Coronary artery (tissue), 2 donors: ENCODE data around the gene SDCCAG8.

Experiments used
- DNase-seq: peaks from one replicate; pipeline ENCODE4 v3.0.0-alpha.2; 2017; ENCODE audit warnings: low spot score
- H3K27ac ChIP-seq, 2 donors: fragments of 200-600 bp; sonication (generic); one replicate each; pipeline ENCODE4 v1.5.1; 2016 to 2019
- H3K4me3 ChIP-seq: fragments of 200-600 bp; sonication (generic); 2 replicates; pipeline ENCODE4 v1.5.1; 2016; ENCODE audit warnings: mild to moderate bottlenecking, moderate library complexity
- TF ChIP-seq, protein P1 (sequence below): fragments of 200-600 bp; sonication (generic); IDR thresholded peaks from one replicate; pipeline ENCODE4 v1.5.1; 2019; ENCODE audit warnings: antibody characterized with exemption

SDCCAG8 gene

DNA sequence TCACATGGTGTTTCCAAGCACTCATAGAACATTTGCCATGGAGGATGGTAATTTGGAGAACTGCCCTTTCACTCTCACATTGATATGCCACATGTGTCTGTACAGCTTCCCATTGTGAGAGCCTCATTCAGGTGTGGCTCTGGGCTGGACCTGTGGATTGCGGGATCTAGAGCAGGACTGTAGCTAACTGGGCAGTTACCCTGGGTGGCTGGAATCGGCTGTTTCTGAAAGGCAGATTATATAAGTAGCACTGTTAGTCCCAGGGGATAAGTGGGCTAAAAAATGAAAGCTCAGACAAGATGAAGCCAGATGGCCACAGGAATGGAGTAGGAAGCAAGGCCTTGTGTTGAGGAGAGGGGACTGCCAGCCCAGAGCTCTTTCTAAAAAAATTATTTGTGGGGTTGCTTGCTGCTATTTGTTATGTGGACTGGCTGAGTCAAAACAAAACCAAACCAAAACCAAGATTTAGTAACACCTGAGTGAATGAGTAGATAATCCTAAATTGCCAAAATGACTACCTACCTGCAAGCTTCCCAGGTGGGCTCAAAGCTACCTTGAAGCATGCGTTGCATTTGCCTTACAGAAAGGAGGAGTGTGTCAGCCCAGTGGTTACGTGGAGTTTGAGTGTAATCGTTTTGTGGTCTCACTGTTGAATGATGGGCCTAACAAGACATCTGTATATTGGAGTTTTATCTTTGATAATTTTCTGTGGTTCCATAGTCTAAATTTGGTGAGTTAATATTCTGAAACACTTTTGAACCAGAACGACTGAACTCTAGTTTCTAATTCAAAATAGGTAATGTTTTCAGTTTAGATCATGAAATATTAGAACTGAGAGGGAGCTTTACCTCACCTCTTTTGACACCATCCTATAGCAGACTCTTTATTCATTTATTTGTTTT is 58.0 kb downstream of the SDCCAG8 start:
- TF ChIP-seq, protein P1, sequence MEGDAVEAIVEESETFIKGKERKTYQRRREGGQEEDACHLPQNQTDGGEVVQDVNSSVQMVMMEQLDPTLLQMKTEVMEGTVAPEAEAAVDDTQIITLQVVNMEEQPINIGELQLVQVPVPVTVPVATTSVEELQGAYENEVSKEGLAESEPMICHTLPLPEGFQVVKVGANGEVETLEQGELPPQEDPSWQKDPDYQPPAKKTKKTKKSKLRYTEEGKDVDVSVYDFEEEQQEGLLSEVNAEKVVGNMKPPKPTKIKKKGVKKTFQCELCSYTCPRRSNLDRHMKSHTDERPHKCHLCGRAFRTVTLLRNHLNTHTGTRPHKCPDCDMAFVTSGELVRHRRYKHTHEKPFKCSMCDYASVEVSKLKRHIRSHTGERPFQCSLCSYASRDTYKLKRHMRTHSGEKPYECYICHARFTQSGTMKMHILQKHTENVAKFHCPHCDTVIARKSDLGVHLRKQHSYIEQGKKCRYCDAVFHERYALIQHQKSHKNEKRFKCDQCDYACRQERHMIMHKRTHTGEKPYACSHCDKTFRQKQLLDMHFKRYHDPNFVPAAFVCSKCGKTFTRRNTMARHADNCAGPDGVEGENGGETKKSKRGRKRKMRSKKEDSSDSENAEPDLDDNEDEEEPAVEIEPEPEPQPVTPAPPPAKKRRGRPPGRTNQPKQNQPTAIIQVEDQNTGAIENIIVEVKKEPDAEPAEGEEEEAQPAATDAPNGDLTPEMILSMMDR: no peak
- H3K27ac ChIP-seq: no peak overlapping the region
- no peak overlapping the region for H3K4me3 ChIP-seq
- no peak for DNase-seq

GRCh38 chr1:243315455-243315854 is 59.6 kb downstream of the SDCCAG8 start:
- Histone ChIP-seq H3K27ac (no peak overlapping the region), H3K4me3 (no peak overlapping the region)
- TF ChIP-seq, protein P1: no peak
- no peak for DNase-seq

DNA sequence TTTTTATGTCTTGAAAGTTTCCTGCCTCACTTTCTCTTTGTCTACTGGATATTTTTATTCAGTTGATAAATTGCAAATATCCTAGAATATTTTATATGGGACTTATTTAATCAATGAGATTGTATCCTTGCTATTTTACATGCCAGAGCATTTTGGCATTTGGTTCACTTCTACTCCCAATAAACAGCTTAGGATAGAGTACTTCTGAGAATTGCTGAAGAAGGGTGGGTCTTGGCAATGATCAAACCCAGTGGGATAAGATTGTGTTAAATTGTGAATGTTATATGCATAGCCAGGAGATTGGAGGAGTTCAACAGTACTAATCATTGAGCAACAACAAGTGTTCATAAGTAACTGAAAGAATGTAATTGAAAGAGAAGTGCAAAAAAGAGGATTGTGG is 60.1 kb downstream of the SDCCAG8 start:
- TF ChIP-seq, protein P1: no peak
- no peak overlapping the region for H3K4me3 ChIP-seq
- H3K27ac ChIP-seq: no peak overlapping the region
- DNase-seq: no peak

DNA sequence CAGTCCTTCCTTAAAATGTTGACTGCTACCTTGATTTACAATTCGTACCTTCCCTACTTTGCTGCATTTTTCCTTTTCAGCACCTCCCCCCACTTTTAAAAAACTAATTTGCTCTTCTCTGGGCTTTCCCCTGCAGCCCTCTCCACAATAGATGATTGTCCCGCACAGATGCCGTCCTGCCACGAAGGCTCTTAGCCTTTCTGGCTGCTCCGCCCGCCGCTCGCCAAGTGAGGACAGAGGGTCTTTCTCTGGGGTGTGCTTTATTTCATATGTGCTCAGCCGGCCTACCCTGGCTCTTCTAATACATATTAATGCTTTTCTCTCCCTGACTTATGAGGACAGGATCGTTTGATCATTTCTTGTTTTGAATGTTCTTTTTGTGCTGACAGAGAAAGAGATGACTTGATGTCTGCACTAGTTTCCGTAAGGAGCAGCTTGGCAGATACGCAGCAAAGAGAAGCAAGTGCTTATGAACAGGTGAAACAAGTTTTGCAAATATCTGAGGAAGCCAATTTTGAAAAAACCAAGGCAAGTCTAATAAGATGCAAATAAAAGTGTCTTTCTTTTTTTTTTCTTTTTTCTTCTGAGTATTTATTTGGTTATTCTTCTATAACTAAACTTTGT is 60.6 kb downstream of the SDCCAG8 start:
- no peak overlapping the region for H3K27ac ChIP-seq
- H3K4me3 ChIP-seq: no peak overlapping the region
- TF ChIP-seq, protein P1: no peak
- DNase-seq: no peak

DNA sequence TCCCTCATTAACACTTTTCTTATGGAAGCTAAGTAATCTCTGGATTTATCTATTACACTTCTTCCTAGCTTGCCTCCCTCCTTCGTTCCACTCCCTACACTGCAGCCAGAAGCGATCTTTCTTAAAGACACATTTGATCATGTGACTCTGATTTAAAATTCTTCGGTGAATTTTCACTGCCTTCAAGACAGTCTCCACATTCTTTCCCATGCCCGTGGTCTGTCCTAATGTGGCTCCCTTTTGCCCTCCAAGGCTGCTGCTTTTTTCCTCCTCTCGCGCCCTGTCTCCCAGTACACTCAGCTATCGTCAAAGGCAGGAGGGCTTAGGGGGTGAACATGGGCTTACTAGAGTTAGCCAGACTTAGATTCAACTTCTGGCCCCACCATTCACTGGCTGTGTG is 64.4 kb downstream of the SDCCAG8 start:
- TF ChIP-seq, protein P1: no peak

GRCh38 chr1:243322326-243322725 is 66.5 kb downstream of the SDCCAG8 start:
- no peak overlapping the region for H3K4me3 ChIP-seq
- DNase-seq: no peak
- no peak overlapping the region for H3K27ac ChIP-seq
- TF ChIP-seq, protein P1: no peak

More for the DNA sequence above, 64.4 kb downstream of the SDCCAG8 start:
- no peak overlapping the region for H3K27ac ChIP-seq
- no peak overlapping the region for H3K4me3 ChIP-seq
- no peak for DNase-seq
